GM19239 (cell line): ENCODE results near the gene P2RX3.
"Not testable (repeated sequence)": the region's sequence is repeated elsewhere in the genome, so short reads cannot be mapped to it uniquely, and the experiment has no call there.

ENCODE experiments used
- DNase-seq: peaks from one replicate; pipeline ENCODE4 v3.0.0; 2011; ENCODE audit warnings: low spot score; ENCODE audit not compliant: insufficient read length
- FAIRE-seq: peaks from 2 replicates; lab custom pipeline; 2011; peaks lifted over from hg19 to GRCh38; lab: Jason Lieb, UNC

P2RX3 gene

GRCh38 chr11:57392066-57392762, 54.1 kb downstream of the P2RX3 start:
- no peak for DNase-seq
- FAIRE-seq, result no peak

- FAIRE-seq (no peak), DNase-seq (no peak)
Observed at GRCh38 chr11:57392763-57393105, 54.6 kb downstream of the P2RX3 start.

- DNase-seq (no peak), FAIRE-seq (no peak)
Observed at GRCh38 chr11:57394203-57394965, 56.2 kb downstream of the P2RX3 start.

- DNase-seq, result no peak
- FAIRE-seq, result no peak
Observed at GRCh38 chr11:57395905-57396623, 57.9 kb downstream of the P2RX3 start.

- FAIRE-seq (no peak), DNase-seq (no peak)
Observed at GRCh38 chr11:57396744-57397143, 58.6 kb downstream of the P2RX3 start.

GRCh38 chr11:57397394-57397990, 59.3 kb downstream of the P2RX3 start:
- DNase-seq (no peak), FAIRE-seq (no peak)

- no peak for FAIRE-seq
- no peak for DNase-seq
Observed at GRCh38 chr11:57399221-57399620, 61.1 kb downstream of the P2RX3 start.

GRCh38 chr11:57399972-57400578, 61.9 kb downstream of the P2RX3 start:
- FAIRE-seq (no peak), DNase-seq (no peak)

GRCh38 chr11:57402188-57403002, 64.2 kb downstream of the P2RX3 start:
- DNase-seq, result no peak
- FAIRE-seq, result no peak

- DNase-seq, FAIRE-seq: not testable (repeated sequence)
Observed at GRCh38 chr11:57403003-57403801, 65.0 kb downstream of the P2RX3 start.

GRCh38 chr11:57403802-57404147, 65.6 kb downstream of the P2RX3 start:
- FAIRE-seq (no peak), DNase-seq (no peak)

- DNase-seq (no peak), FAIRE-seq (no peak)
Observed at GRCh38 chr11:57405271-57405860, 67.2 kb downstream of the P2RX3 start.

- DNase-seq (peak; percentile 26), FAIRE-seq (peak; percentile 90)
Observed at GRCh38 chr11:57406337-57406904, 68.3 kb downstream of the P2RX3 start.

GRCh38 chr11:57407010-57407920, 69.1 kb downstream of the P2RX3 start:
- FAIRE-seq (peak; percentile 35), DNase-seq (no peak)

- DNase-seq, result no peak
- no peak for FAIRE-seq
Observed at GRCh38 chr11:57407941-57408475, 69.9 kb downstream of the P2RX3 start.

GRCh38 chr11:57408771-57409170, 70.6 kb downstream of the P2RX3 start:
- DNase-seq, result no peak
- no peak for FAIRE-seq
